Thoracic aorta (tissue), 2 donors: ENCODE data around the gene ADCY2. TPM values are rescaled to one million over a fixed set of nuclear protein-coding genes. Genes with fewer than 3 reads are reported as not detected.
A peak's percentile ranks its signal among the peaks of the same experiment; 100 is the strongest.

Source experiments
- ATAC-seq: fragments of 150-250 bp; one replicate; pipeline ENCODE4 v1.8.0; 2017; ENCODE audit warnings: low read depth; ENCODE audit not compliant: insufficient number of reproducible peaks, low FRiP score
- DNase-seq: peaks from one replicate; pipeline ENCODE4 v3.0.0-alpha.2; 2020; ENCODE audit warnings: low spot score
- H3K27ac ChIP-seq, 2 donors: fragments of 200-600 bp; sonication (generic); 1 replicate in 1 of 2; 2 replicates in 1 of 2; pipeline ENCODE4 v1.5.1; 2016; ENCODE audit warnings: mild to moderate bottlenecking in 2 of 2, moderate library complexity in 2 of 2
- H3K27me3 ChIP-seq: fragments of 200-600 bp; sonication (generic); replicated peaks from 2 replicates; pipeline ENCODE4 v1.6.0; 2016; ENCODE audit warnings: mild to moderate bottlenecking; ENCODE audit not compliant: insufficient read depth
- H3K36me3 ChIP-seq: fragments of 200-600 bp; sonication (generic); one replicate; pipeline ENCODE4 v1.5.1; 2016
- H3K4me1 ChIP-seq, 2 donors: fragments of 200-600 bp; sonication (generic); 1 replicate in 1 of 2; 2 replicates in 1 of 2; pipeline versions ENCODE4 v1.5.1 to v1.6.0; 2016; ENCODE audit warnings: low read depth in 2 of 2, mild to moderate bottlenecking in 1 of 2; ENCODE audit not compliant: control insufficient read depth in 1 of 2
- H3K4me3 ChIP-seq: fragments of 200-600 bp; sonication (generic); 2 replicates; pipeline ENCODE4 v1.5.1; 2016; ENCODE audit warnings: mild to moderate bottlenecking
- H3K9me3 ChIP-seq: fragments of 200-600 bp; sonication (generic); 2 replicates; pipeline ENCODE4 v1.5.1; 2016
- total RNA-seq, 2 donors: library from RNA; depleted of rRNA; stranded (reverse); fragments of >200 nt; gene quantifications; one replicate each; pipeline versions ENCODE4 v1.1.0 to v1.2.3, GENCODE V29; 2016
- TF ChIP-seq, protein P1 (sequence below): fragments of 200-600 bp; sonication (generic); IDR thresholded peaks from one replicate; pipeline ENCODE4 v1.5.1; 2019; ENCODE audit warnings: antibody characterized with exemption

Gene ADCY2
- total RNA-seq, 2 donors from 2014 or later = 5.0 to 14.8 TPM

DNA sequence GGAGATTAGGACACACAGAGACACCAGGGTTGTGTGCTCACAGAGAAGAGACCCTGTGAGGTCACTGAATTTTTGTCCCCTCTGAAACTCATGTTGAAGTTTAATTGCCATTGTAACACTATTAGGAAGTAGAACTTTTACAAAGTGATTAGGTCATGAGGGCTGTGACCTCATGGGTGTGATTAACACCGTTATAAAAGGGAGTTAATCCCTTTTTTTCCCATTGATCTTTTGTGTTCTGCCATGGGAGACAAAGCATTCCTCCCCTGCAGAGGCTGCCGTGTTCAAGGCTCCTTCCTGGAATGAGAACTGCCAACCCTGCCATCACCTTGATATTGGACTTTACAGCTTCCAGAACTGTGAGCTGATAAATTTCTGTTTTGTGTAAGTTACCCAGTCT is 221.0 kb downstream of the ADCY2 start:
- H3K4me1 ChIP-seq = peaks cover 0 to 3% of the 10 kb centered on the region in 2 donors
- TF ChIP-seq, protein P1, sequence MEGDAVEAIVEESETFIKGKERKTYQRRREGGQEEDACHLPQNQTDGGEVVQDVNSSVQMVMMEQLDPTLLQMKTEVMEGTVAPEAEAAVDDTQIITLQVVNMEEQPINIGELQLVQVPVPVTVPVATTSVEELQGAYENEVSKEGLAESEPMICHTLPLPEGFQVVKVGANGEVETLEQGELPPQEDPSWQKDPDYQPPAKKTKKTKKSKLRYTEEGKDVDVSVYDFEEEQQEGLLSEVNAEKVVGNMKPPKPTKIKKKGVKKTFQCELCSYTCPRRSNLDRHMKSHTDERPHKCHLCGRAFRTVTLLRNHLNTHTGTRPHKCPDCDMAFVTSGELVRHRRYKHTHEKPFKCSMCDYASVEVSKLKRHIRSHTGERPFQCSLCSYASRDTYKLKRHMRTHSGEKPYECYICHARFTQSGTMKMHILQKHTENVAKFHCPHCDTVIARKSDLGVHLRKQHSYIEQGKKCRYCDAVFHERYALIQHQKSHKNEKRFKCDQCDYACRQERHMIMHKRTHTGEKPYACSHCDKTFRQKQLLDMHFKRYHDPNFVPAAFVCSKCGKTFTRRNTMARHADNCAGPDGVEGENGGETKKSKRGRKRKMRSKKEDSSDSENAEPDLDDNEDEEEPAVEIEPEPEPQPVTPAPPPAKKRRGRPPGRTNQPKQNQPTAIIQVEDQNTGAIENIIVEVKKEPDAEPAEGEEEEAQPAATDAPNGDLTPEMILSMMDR = no peak
- DNase-seq (no peak), ATAC-seq (no peak)
- H3K36me3 ChIP-seq = no peaks in the 10 kb centered on the region
- H3K9me3 ChIP-seq = no peaks in the 10 kb centered on the region
- H3K27me3 ChIP-seq = no peaks in the 10 kb centered on the region
- no peak overlapping the region for H3K4me3 ChIP-seq
- no peak overlapping the region for H3K27ac ChIP-seq

GRCh38 chr5:7622498-7622897 is 226.6 kb downstream of the ADCY2 start:
- no peak overlapping the region for H3K4me3 ChIP-seq

DNA sequence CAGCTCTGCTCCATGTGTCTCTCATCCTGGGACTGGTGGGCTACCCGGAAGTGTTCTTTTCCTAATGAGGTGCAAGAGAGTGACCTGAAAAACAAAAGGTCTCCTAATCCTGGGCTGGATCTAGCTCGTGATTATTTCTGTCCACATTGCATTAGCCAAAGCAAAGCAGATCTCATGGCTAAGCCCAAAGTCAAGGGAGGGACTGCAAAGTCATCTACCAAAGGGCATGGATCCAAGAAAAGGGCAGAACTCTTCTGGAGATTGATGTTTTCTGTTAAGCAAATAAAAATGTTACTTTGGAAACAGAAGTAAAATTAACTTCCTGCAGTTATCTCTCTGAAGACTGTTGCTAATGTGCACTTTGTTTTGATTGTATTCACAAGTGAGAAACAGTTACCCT is 229.8 kb downstream of the ADCY2 start:
- Histone ChIP-seq H3K4me1 (peaks cover 0 to 10% of the 10 kb centered on the region in 2 donors), H3K27me3 (no peaks in the 10 kb centered on the region), H3K27ac (no peak overlapping the region), H3K4me3 (no peak overlapping the region), H3K9me3 (no peaks in the 10 kb centered on the region), H3K36me3 (no peaks in the 10 kb centered on the region)
- TF ChIP-seq, protein P1 = no peak
- DNase-seq (no peak), ATAC-seq (no peak)

More at GRCh38 chr5:7622498-7622897, 226.6 kb downstream of the ADCY2 start:
- H3K27ac ChIP-seq = peak overlapping the region in 1 of 2 donors; percentile 45
- no peak for DNase-seq
- H3K27me3 ChIP-seq = no peaks in the 10 kb centered on the region
- no peaks in the 10 kb centered on the region for H3K36me3 ChIP-seq
- ATAC-seq = no peak
- TF ChIP-seq, protein P1 = no peak
- no peaks in the 10 kb centered on the region for H3K9me3 ChIP-seq
- H3K4me1 ChIP-seq = peaks cover 0 to 10% of the 10 kb centered on the region in 2 donors

- Histone ChIP-seq H3K4me1 (peaks cover 0 to 2% of the 10 kb centered on the region in 2 donors), H3K36me3 (no peaks in the 10 kb centered on the region), H3K4me3 (no peak overlapping the region), H3K9me3 (no peaks in the 10 kb centered on the region), H3K27ac (no peak overlapping the region), H3K27me3 (no peaks in the 10 kb centered on the region)
- no peak for ATAC-seq
- DNase-seq = no peak
- TF ChIP-seq, protein P1 = no peak
Measured at GRCh38 chr5:7628248-7628647, 232.3 kb downstream of the ADCY2 start.

DNA sequence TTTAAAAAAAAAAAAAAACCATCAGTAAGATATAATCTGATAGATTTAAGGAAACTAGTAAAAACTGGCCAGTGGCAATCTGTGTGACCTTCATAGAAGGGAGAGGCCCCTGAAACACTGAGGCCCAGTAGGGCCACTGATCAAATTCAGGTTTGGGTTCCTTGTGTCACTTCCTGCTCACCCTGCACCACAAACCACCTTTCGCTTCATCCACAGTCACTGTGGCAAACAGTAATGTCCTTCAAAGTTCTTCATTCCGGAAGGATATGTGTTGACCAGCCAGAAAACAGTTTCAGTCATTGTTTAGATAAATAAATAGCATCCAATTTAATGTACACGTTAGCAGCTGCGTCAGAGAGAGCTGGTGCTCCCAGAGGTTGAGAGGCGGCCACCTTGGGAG is 232.9 kb downstream of the ADCY2 start:
- no peaks in the 10 kb centered on the region for H3K27me3 ChIP-seq
- no peaks in the 10 kb centered on the region for H3K4me1 ChIP-seq
- H3K27ac ChIP-seq = no peak overlapping the region
- TF ChIP-seq, protein P1 = no peak
- no peaks in the 10 kb centered on the region for H3K36me3 ChIP-seq
- no peak for ATAC-seq
- no peak overlapping the region for H3K4me3 ChIP-seq
- H3K9me3 ChIP-seq = no peaks in the 10 kb centered on the region
- no peak for DNase-seq
